ENCODE measurements around the gene PTPRG.

DNA sequence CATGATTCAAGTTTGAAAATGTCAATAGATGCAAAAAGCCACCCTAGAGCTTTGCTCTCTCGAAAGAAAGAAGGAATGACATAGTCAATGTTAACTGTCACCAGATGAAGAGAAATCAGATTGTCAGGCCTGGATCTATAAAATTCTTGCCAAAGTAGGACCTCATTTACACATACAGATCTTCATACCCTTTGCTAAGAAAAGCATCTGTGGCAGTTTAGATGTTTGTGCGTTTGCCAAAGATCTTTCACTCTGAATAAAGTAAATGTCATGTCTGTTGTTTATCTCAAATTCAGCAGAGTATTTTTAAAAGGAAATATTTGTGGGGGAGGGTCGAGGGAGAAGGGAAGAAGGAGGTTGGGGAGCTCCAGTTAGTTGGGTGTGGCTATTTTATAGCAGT is 692.6 kb downstream of the PTPRG start:
- TF ChIP-seq, protein P1, sequence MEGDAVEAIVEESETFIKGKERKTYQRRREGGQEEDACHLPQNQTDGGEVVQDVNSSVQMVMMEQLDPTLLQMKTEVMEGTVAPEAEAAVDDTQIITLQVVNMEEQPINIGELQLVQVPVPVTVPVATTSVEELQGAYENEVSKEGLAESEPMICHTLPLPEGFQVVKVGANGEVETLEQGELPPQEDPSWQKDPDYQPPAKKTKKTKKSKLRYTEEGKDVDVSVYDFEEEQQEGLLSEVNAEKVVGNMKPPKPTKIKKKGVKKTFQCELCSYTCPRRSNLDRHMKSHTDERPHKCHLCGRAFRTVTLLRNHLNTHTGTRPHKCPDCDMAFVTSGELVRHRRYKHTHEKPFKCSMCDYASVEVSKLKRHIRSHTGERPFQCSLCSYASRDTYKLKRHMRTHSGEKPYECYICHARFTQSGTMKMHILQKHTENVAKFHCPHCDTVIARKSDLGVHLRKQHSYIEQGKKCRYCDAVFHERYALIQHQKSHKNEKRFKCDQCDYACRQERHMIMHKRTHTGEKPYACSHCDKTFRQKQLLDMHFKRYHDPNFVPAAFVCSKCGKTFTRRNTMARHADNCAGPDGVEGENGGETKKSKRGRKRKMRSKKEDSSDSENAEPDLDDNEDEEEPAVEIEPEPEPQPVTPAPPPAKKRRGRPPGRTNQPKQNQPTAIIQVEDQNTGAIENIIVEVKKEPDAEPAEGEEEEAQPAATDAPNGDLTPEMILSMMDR (conservative IDR thresholded peaks at IDR 0.05 in 1 of 2, IDR thresholded peaks at IDR 0.05 in 1 of 2; ENCODE audit: low read depth in 1 of 2, low read length in 2 of 2): no peak
- no peak for TF ChIP-seq EZH2 (IDR thresholded peaks at IDR 0.05; ENCODE audit: low read length, missing control alignments)
